Measurements from ENCODE around the gene CD207.

Gene CD207

GRCh38 chr2:70827388-70827787 lies 8.2 kb downstream of the CD207 start:
- TF ChIP-seq TAF1 (IDR thresholded peaks at IDR 0.05; ENCODE audit: borderline replicate concordance, insufficient read depth, low read length) = no peak
- no peak for TF ChIP-seq SIN3A (IDR thresholded peaks at IDR 0.05; ENCODE audit: borderline replicate concordance, insufficient read depth, low read length)
- TF ChIP-seq FOXP2 (optimal IDR thresholded peaks at IDR 0.05; ENCODE audit: borderline replicate concordance, extremely low read depth, extremely low read length, insufficient read depth) = no peak
- no peak for TF ChIP-seq REST (IDR thresholded peaks at IDR 0.05; ENCODE audit: insufficient read depth in 1 of 2, low read depth in 2 of 2, low read length in 2 of 2)
- no peak for TF ChIP-seq POLR2AphosphoS5 (IDR thresholded peaks at IDR 0.05; ENCODE audit: low read depth, low read length)

- TF ChIP-seq REST (IDR thresholded peaks at IDR 0.05; ENCODE audit: insufficient read depth in 1 of 2, low read depth in 2 of 2, low read length in 2 of 2) (no peak), POLR2AphosphoS5 (IDR thresholded peaks at IDR 0.05; ENCODE audit: low read depth, low read length) (no peak), FOXP2 (optimal IDR thresholded peaks at IDR 0.05; ENCODE audit: borderline replicate concordance, extremely low read depth, extremely low read length, insufficient read depth) (no peak), SIN3A (IDR thresholded peaks at IDR 0.05; ENCODE audit: borderline replicate concordance, insufficient read depth, low read length) (no peak), TAF1 (IDR thresholded peaks at IDR 0.05; ENCODE audit: borderline replicate concordance, insufficient read depth, low read length) (no peak)
Observed at GRCh38 chr2:70826696-70827350, 8.8 kb downstream of the CD207 start.

GRCh38 chr2:70823249-70823648 lies 12.4 kb downstream of the CD207 start:
- TF ChIP-seq FOXP2 (optimal IDR thresholded peaks at IDR 0.05; ENCODE audit: borderline replicate concordance, extremely low read depth, extremely low read length, insufficient read depth) = no peak
- TF ChIP-seq TAF1 (IDR thresholded peaks at IDR 0.05; ENCODE audit: borderline replicate concordance, insufficient read depth, low read length) = no peak
- no peak for TF ChIP-seq SIN3A (IDR thresholded peaks at IDR 0.05; ENCODE audit: borderline replicate concordance, insufficient read depth, low read length)
- TF ChIP-seq POLR2AphosphoS5 (IDR thresholded peaks at IDR 0.05; ENCODE audit: low read depth, low read length) = no peak
- no peak for TF ChIP-seq REST (IDR thresholded peaks at IDR 0.05; ENCODE audit: insufficient read depth in 1 of 2, low read depth in 2 of 2, low read length in 2 of 2)

- TF ChIP-seq REST (IDR thresholded peaks at IDR 0.05; ENCODE audit: insufficient read depth in 1 of 2, low read depth in 2 of 2, low read length in 2 of 2) (no peak), TAF1 (IDR thresholded peaks at IDR 0.05; ENCODE audit: borderline replicate concordance, insufficient read depth, low read length) (no peak)
Observed at GRCh38 chr2:70822843-70823242, 12.8 kb downstream of the CD207 start.

- TF ChIP-seq TAF1 (IDR thresholded peaks at IDR 0.05; ENCODE audit: borderline replicate concordance, insufficient read depth, low read length) = no peak
- no peak for TF ChIP-seq SIN3A (IDR thresholded peaks at IDR 0.05; ENCODE audit: borderline replicate concordance, insufficient read depth, low read length)
- no peak for TF ChIP-seq FOXP2 (optimal IDR thresholded peaks at IDR 0.05; ENCODE audit: borderline replicate concordance, extremely low read depth, extremely low read length, insufficient read depth)
Observed at GRCh38 chr2:70820499-70820898, 15.1 kb downstream of the CD207 start, which contains the start of gene CLEC4F. Gene CLEC4F (minus strand): TSS chr2:70820599. CDS start chr2:70820523, 76 bp downstream.
